HUDEP-2 (cell line): ENCODE results near the gene RNU5B-1.

Experiments
- DNase-seq, 76 experiments: peaks; one replicate each; lab custom pipeline; 2025; ENCODE audit not compliant: unreplicated experiment in 76 of 76; lab: John Stamatoyannopoulos, UW

The RNU5B-1 gene

GRCh38 chr15:65327651-65328393, 23.3 kb downstream of the RNU5B-1 start:
- DNase-seq: no peak

GRCh38 chr15:65328506-65329287, 24.2 kb downstream of the RNU5B-1 start:
- no peak for DNase-seq

GRCh38 chr15:65329288-65329983, 25.0 kb downstream of the RNU5B-1 start:
- DNase-seq: no peak

- no peak for DNase-seq
Measured at GRCh38 chr15:65329984-65330735, 25.7 kb downstream of the RNU5B-1 start.

GRCh38 chr15:65330934-65331645, 26.6 kb downstream of the RNU5B-1 start:
- DNase-seq: no peak

- DNase-seq: no peak
Measured at GRCh38 chr15:65331811-65332210, 27.3 kb downstream of the RNU5B-1 start.

GRCh38 chr15:65332391-65333147, 28.1 kb downstream of the RNU5B-1 start:
- no peak for DNase-seq

GRCh38 chr15:65333148-65333820, 28.8 kb downstream of the RNU5B-1 start:
- DNase-seq: no peak

GRCh38 chr15:65333856-65334255, 29.4 kb downstream of the RNU5B-1 start:
- DNase-seq: no peak

GRCh38 chr15:65334586-65335231, 30.2 kb downstream of the RNU5B-1 start:
- no peak for DNase-seq

GRCh38 chr15:65335278-65336055, 31.0 kb downstream of the RNU5B-1 start:
- no peak for DNase-seq

- DNase-seq: no peak
Measured at GRCh38 chr15:65336493-65337435, 32.3 kb downstream of the RNU5B-1 start.

GRCh38 chr15:65337436-65338070, 33.1 kb downstream of the RNU5B-1 start:
- DNase-seq: no peak

- DNase-seq: no peak
Measured at GRCh38 chr15:65338366-65338765, 33.9 kb downstream of the RNU5B-1 start.

GRCh38 chr15:65338823-65339222, 34.3 kb downstream of the RNU5B-1 start:
- DNase-seq: no peak

- DNase-seq: no peak
Measured at GRCh38 chr15:65339416-65339815, 34.9 kb downstream of the RNU5B-1 start.
